ES-I3 (cell line): ENCODE data around the gene PGAM5.

ENCODE experiments used
- H3K36me3 ChIP-seq: 2 replicates; pipeline ENCODE4 v1.6.1; 2013; ENCODE audit warnings: mild to moderate bottlenecking, low read length, control low read depth, moderate library complexity; ENCODE audit not compliant: insufficient read depth
- H3K4me1 ChIP-seq: 2 replicates; pipeline ENCODE4 v1.6.1; 2013; ENCODE audit warnings: mild to moderate bottlenecking, control low read depth, low read length; ENCODE audit not compliant: insufficient read depth
- H3K9ac ChIP-seq: 2 replicates; pipeline ENCODE4 v1.6.1; 2013; ENCODE audit warnings: low read depth, mild to moderate bottlenecking, low read length, moderate library complexity
- H3K9me3 ChIP-seq: 2 replicates; pipeline ENCODE4 v1.6.1; 2013; ENCODE audit warnings: mild to moderate bottlenecking, low read length, moderate library complexity; ENCODE audit not compliant: control insufficient read depth, insufficient read depth

The PGAM5 gene

GRCh38 chr12:132703641-132704040, 7.0 kb upstream of the PGAM5 start:
- H3K9me3 ChIP-seq, result no peaks in the 10 kb centered on the region
- 0 out of 2 replicates have a peak, but pooled peaks cover 4% of the 10 kb centered on the region for H3K4me1 ChIP-seq
- H3K36me3 ChIP-seq, result no peaks in the 10 kb centered on the region
- no peak overlapping the region for H3K9ac ChIP-seq

- H3K9me3 ChIP-seq, result no peaks in the 10 kb centered on the region
- H3K4me1 ChIP-seq, result 0 out of 2 replicates have a peak, but pooled peaks cover 4% of the 10 kb centered on the region
- H3K36me3 ChIP-seq, result no peaks in the 10 kb centered on the region
- H3K9ac ChIP-seq, result no peak overlapping the region
Observed at GRCh38 chr12:132707241-132707640, 3.4 kb upstream of the PGAM5 start.

GRCh38 chr12:132708150-132708549, 2.5 kb upstream of the PGAM5 start:
- no peaks in the 10 kb centered on the region for H3K9me3 ChIP-seq
- H3K9ac ChIP-seq, result no peak overlapping the region
- H3K36me3 ChIP-seq, result no peaks in the 10 kb centered on the region
- H3K4me1 ChIP-seq, result 0 out of 2 replicates have a peak, but pooled peaks cover 4% of the 10 kb centered on the region

GRCh38 chr12:132710043-132710404, 618 bp upstream of the PGAM5 start:
- peak overlapping the region; percentile 69 for H3K9ac ChIP-seq
- no peaks in the 10 kb centered on the region for H3K36me3 ChIP-seq
- H3K4me1 ChIP-seq, result no peaks in the 10 kb centered on the region
- no peaks in the 10 kb centered on the region for H3K9me3 ChIP-seq

- H3K36me3 ChIP-seq, result no peaks in the 10 kb centered on the region; the same call in 1 of the 2 replicates
- H3K4me1 ChIP-seq, result no peaks in the 10 kb centered on the region
- peak overlapping the region; percentile 69 for H3K9ac ChIP-seq
- H3K9me3 ChIP-seq, result no peaks in the 10 kb centered on the region
Observed at GRCh38 chr12:132711080-132711843, 620 bp downstream of the PGAM5 start.

- Histone ChIP-seq H3K36me3 (no peaks in the 10 kb centered on the region; the same call in 1 of the 2 replicates), H3K9me3 (no peaks in the 10 kb centered on the region), H3K4me1 (no peaks in the 10 kb centered on the region), H3K9ac (no peak overlapping the region)
Observed at GRCh38 chr12:132713123-132713522, 2.5 kb downstream of the PGAM5 start.

- Histone ChIP-seq H3K9me3 (no peaks in the 10 kb centered on the region), H3K4me1 (no peaks in the 10 kb centered on the region), H3K36me3 (peaks cover 1% of the 10 kb centered on the region; the same call in 1 of the 2 replicates), H3K9ac (no peak overlapping the region)
Observed at GRCh38 chr12:132715874-132716273, 5.2 kb downstream of the PGAM5 start.

- H3K9me3 ChIP-seq, result no peaks in the 10 kb centered on the region
- H3K4me1 ChIP-seq, result no peaks in the 10 kb centered on the region
- H3K9ac ChIP-seq, result no peak overlapping the region
- H3K36me3 ChIP-seq, result peaks cover 4% of the 10 kb centered on the region; the same call in 1 of the 2 replicates
Observed at GRCh38 chr12:132716356-132716755, 5.7 kb downstream of the PGAM5 start.

GRCh38 chr12:132717011-132717410, 6.4 kb downstream of the PGAM5 start:
- H3K36me3 ChIP-seq, result peaks cover 4% of the 10 kb centered on the region; the same call in 1 of the 2 replicates
- no peak overlapping the region for H3K9ac ChIP-seq
- H3K4me1 ChIP-seq, result no peaks in the 10 kb centered on the region
- no peaks in the 10 kb centered on the region for H3K9me3 ChIP-seq

- no peaks in the 10 kb centered on the region for H3K4me1 ChIP-seq
- H3K36me3 ChIP-seq, result peaks cover 4% of the 10 kb centered on the region; the same call in 1 of the 2 replicates
- H3K9me3 ChIP-seq, result no peaks in the 10 kb centered on the region
- no peak overlapping the region for H3K9ac ChIP-seq
Observed at GRCh38 chr12:132717531-132718387, 7.1 kb downstream of the PGAM5 start.

GRCh38 chr12:132718644-132719043, 8.0 kb downstream of the PGAM5 start:
- Histone ChIP-seq H3K36me3 (peaks cover 8% of the 10 kb centered on the region), H3K4me1 (no peaks in the 10 kb centered on the region), H3K9me3 (no peaks in the 10 kb centered on the region), H3K9ac (no peak overlapping the region)

GRCh38 chr12:132719141-132719953, 8.7 kb downstream of the PGAM5 start:
- peaks cover 13% of the 10 kb centered on the region for H3K36me3 ChIP-seq
- no peak overlapping the region for H3K9ac ChIP-seq
- no peaks in the 10 kb centered on the region for H3K4me1 ChIP-seq
- no peaks in the 10 kb centered on the region for H3K9me3 ChIP-seq

GRCh38 chr12:132719954-132720324, 9.3 kb downstream of the PGAM5 start:
- no peak overlapping the region for H3K9ac ChIP-seq
- no peaks in the 10 kb centered on the region for H3K9me3 ChIP-seq
- peaks cover 13% of the 10 kb centered on the region for H3K36me3 ChIP-seq
- H3K4me1 ChIP-seq, result no peaks in the 10 kb centered on the region
